HG02571 (cell line): ENCODE results near the gene NOXA1.

Experiments
- ATAC-seq: cut with Tn5 transposase; IDR thresholded peaks from one replicate; pipeline ENCODE4 v1.9.1; 2021; ENCODE audit warnings: mild to moderate bottlenecking, moderate library complexity; ENCODE audit not compliant: unreplicated experiment

Gene NOXA1

GRCh38 chr9:137452761-137453642, 29.8 kb downstream of the NOXA1 start:
- no peak for ATAC-seq

- no peak for ATAC-seq
Observed at GRCh38 chr9:137453643-137454081, 30.5 kb downstream of the NOXA1 start.

- no peak for ATAC-seq
Observed at GRCh38 chr9:137454145-137454596, 31.0 kb downstream of the NOXA1 start.

- ATAC-seq = no peak
Observed at GRCh38 chr9:137454597-137455358, 31.6 kb downstream of the NOXA1 start.

DNA sequence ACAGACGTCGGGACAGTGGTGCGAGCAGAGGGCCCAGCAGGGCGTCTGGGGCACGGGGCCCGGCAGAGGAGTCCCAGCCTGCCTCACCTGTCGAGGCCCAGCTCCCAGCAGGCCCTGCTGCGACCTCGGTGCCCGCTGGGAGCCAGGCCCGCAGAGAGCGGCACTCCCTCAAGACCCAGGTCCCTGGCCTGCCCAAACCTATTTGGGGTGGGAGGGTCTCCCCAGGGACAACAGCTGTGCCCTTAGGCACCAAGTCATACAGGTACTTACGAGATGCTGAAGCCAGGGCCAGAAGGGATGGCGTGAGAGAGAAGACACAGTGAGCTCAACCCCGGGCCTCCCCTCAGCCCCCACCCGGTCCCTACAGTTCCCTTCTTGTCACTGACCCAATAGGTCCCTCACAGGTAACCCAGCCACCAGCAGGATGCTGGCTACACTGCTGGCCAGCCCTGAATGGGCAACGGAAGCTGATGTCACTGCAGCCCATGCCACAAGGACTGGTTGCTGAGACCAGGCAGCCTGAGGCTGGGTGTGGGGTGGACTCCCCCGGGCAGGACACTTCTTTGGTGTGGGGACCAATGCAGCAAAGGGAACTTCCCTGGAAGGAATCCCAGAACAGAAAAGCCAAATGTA, 32.3 kb downstream of the NOXA1 start:
- no peak for ATAC-seq

GRCh38 chr9:137456061-137456863, 33.1 kb downstream of the NOXA1 start:
- no peak for ATAC-seq

- ATAC-seq = no peak
Observed at GRCh38 chr9:137456864-137457405, 33.7 kb downstream of the NOXA1 start.

DNA sequence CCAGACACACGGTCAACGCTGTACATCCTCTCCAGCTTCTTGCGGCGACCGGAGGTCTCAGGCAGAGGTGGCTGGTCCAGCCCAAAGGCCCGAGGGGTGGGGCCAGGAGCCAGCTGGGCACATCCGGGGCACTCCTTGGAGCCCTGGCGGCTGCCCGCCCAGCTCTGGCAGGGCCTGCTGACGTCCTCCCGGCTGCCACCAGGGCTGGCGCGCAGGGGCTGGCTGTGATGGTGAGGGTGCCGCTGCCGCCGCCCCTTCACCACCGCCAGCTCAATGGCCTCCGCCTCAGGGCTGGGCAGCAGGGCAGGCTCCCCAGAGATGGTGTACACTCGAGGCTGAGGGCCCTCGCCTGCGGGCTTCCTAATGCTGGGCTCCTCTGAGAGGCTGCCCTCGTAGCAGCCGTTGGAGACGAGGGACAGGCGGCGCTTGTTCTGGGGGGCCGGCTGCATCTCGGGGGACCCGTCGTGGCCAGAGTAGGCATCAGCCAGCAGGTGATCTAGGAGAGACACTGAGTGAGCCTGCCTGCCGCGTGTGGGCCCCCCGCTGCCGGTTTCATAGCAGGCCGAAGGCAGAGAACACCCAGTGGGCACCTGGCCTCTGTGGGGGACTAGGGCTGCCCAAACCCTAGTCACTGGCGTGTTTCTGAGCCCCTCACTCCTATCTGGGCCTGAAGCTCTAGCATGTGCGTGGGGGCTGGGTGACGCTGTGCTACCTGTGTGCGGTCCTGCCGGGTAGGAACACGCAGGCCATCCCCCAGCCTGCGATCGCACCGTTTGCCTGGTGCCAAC, 34.4 kb downstream of the NOXA1 start:
- ATAC-seq = no peak

- ATAC-seq = peak; percentile 10
Observed at GRCh38 chr9:137458194-137459151, 35.3 kb downstream of the NOXA1 start.

GRCh38 chr9:137459152-137459600, 36.0 kb downstream of the NOXA1 start, which contains the start of gene NSMF:
TSS of gene NSMF (minus strand) at chr9:137459334. CDS start at chr9:137459102, 232 bp downstream.
- ATAC-seq = peak; percentile 67

DNA sequence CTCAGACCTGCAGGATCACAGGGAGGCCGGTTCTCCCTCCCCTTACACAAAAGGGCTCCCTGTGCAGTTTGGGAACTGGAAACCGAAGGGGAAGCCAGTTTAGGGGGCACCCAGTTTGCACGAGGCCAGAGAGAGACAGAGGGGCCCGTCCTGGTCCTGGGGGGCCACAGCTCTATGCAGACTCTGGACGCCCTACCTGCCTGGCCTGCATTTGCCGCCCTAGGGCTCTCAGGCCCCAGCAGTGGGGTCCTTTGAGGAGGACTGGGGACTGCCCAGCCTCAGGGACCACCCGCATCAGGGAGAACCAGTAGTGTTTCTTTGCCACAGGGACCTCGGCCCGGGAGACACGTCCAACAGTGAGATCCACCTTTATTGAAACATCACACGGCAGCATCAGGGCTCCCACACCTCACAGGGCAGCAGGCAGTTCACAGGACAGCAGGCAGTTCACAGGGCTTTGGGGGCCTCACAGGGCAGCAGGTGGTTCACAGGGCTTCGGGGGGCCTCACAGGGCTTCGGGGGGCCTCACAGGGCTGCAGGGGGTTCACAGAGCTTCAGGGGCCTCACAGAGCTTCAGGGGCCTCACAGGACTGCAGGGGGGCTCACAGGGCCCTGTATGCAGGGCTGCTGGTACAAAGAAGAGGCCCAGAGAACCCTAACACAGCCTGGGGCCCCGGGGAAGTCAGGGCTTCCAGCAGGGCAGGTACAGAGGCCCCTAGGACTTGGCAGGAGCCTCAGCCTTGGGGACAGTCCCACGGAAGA, 36.6 kb downstream of the NOXA1 start:
- no peak for ATAC-seq

DNA sequence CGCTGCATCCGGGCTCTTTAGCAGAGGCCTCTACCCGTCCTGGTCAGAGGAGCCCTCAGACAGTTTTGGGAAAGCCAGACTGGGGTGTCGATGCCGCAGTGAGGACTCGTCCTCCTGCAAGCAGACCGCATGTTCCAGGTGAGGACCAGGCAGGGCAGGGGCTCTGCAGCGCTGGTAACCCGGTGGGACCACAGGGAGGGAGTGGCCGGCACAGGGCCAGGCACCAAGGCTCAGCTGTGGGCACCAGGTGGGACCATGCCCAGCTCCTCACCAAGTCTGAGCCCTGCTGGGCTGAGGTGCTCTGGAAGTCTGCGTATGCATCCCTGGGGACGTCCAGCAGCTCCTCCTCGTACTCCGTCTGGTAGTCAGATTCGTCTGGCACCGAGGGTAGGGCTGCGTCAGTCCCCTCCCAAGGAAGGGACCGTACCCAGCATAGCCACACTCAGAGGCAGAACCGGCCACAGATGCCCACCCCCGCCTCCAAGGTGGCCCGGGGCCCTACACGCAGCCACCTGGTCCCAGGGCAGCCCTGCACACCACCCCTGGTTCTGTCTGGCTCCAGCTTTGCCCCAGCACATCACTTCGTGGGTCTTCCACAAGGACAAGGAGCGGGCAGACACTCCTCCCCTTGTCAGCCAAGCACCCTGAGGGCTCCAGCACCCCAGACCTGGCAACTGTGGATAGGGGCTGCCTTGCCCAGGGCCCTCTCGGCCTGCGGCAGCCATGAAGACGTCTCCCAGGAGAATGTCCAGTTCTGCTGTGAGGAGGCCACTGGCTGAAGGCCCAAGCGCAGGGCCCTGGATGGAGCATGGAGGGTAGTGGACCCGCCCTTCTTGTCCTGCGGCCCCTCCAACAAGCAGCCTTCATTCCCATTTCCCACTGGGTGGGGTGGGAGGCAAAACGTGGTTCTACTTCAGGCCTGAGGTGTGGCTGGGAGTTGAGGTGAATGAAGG, 37.4 kb downstream of the NOXA1 start:
- no peak for ATAC-seq

DNA sequence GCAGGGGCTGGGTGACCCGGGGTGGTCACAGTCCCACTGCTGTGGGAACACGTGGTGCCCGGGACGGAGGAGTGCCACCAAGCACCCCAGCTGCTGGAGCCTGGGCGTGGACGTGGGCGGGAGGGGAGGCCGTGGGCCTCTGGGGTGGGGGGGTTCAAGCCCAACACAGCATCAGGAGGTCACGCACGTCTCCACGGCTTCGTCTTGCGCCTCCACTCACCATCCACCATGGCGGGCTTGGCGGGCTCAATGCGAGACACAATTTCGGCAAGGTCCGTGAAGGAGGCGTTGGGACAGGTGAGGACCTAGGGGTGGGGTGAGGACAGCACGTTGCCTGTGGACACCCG, 38.1 kb downstream of the NOXA1 start:
- ATAC-seq = no peak

DNA sequence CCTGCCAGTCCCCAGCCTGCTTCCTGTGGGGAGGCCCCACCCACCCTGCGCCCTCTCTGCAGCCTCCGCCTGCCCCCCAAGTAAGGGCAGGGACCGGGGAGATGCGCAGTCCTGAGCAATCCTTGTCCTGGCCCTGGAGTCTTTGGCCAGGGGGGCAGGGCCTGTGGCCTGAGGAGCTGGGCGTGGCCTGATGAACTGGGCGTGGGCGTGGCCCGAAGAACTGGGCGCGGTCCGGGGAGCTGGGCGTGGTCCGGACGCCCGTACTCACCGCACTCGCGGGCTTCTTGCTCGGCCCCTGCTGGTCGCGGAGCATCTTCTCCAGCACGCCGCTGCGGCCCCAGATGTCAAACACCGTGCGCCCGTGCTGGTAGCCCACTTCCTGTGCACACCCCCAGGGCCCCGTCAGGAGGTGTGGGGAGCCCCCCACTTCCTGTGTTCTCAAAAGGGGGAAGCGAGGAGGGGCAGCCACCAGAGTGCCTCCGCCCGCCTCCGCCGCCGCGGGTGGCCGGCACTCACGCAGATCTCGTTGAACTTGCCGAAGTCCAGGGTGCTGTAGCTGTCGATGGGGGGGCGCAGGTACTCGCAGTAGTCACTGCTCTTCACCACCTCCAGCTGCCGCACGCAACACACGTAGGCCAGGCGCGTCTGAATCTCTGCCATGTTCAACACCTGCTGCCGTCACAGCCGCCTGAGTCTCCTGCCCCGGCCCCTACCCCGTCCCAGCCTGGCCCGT, 38.6 kb downstream of the NOXA1 start:
- ATAC-seq = no peak

DNA sequence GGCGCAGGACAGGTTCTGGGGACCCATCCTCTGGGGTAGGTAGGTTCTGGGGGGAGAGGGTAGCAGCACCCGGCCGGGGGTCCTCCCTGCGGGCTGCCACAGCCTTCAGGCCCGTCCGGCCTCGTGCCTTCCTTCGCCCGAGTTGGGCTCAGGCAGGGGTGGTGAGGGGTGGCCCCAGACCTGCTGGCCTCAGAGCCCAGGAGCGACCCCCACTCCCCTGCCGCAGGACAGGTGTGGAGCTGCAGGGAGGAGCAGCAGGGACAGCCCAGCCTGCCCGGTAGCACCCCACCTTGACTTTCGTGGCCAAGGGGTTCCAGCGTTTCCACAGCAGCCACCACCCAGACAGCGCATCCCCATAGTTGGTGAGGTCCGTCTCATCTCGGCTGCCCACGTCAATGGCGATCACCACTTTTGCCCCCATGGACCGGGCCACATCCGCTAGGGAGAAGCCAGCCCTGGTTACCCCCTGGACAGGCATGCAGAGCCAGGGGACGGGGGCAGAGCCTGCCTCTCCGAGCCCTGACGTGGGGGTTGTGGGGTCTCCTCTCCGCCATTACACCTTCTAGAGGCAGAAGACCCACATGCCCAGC, 39.3 kb downstream of the NOXA1 start:
- ATAC-seq = no peak
